Ovary (tissue), 9 donors: ENCODE measurements around the gene PDXK. TPM values are rescaled to one million over a fixed set of nuclear protein-coding genes. Genes with fewer than 3 reads are reported as not detected.
"Not testable (repeated sequence)": the region's sequence is repeated elsewhere in the genome, so short reads cannot be mapped to it uniquely, and the experiment has no call there.

Source experiments
- DNase-seq, 5 donors: peaks; one replicate each; pipeline ENCODE4 v3.0.0-alpha.2; 2019 to 2020
- H3K27ac ChIP-seq, 2 donors: fragments of 200-600 bp; one replicate each; pipeline versions ENCODE4 v1.5.1 to v1.8.0; 2019 to 2022
- H3K27me3 ChIP-seq: fragments of 200-600 bp; one replicate; pipeline ENCODE4 v1.8.0; 2022
- H3K36me3 ChIP-seq: fragments of 200-600 bp; sonication (generic); one replicate; pipeline ENCODE4 v1.5.1; 2019
- H3K4me1 ChIP-seq: one replicate; pipeline ENCODE4 v1.8.1; 2013; ENCODE audit warnings: mild to moderate bottlenecking, moderate library complexity; ENCODE audit not compliant: insufficient read depth
- H3K4me3 ChIP-seq: fragments of 200-600 bp; sonication (generic); one replicate; pipeline ENCODE4 v1.5.1; 2017
- H3K9me3 ChIP-seq, 2 donors: fragments of 200-600 bp in 1 of 2; sonication (generic) in 1 of 2; one replicate each; pipeline versions ENCODE4 v1.5.1 to v1.8.1; 2013 to 2019; ENCODE audit warnings: mild to moderate bottlenecking in 1 of 2, moderate library complexity in 1 of 2
- EP300 ChIP-seq: sonication (generic); formaldehyde crosslinking; IDR thresholded peaks from one replicate; pipeline ENCODE4 v1.6.1; 2017; ENCODE audit warnings: antibody characterized with exemption
- POLR2A ChIP-seq: fragments of 450-650 bp; IDR thresholded peaks from one replicate; pipeline ENCODE4 v1.6.1; 2017; ENCODE audit warnings: antibody characterized with exemption, mild to moderate bottlenecking, moderate library complexity
- WGBS, 3 donors: extraction: QIAGEN DNeasy Blood & Tissue Kit in 1 of 3; methylation state at CpG; one replicate each; pipeline versions ENCODE4 v1.1.5 to v1.1.7; 2013 to 2017; 5-methylcytosine and 5-hydroxymethylcytosine counted together
- intact Hi-C, 4 donors: fragments of 100-400 bp; cut with DNase I; formaldehyde crosslinking; loops; one replicate each; pipeline versions ENCODE4 v1.11.0 to v1.15.1; 2022 to 2023
- polyA plus RNA-seq, 2 donors: library from polyadenylated mRNA; stranded (reverse); fragments of 200-250 nt in 1 of 2; fragments of 350-450 nt in 1 of 2; fragmentation: Illumina TruSeq in 1 of 2; extraction: RNeasy Lipid Tissue Mini Kit (QIAGEN cat#74804) in 1 of 2; gene quantifications; one replicate each; pipeline ENCODE4 v1.2.3, GENCODE V29; 2013 to 2014
- total RNA-seq, 7 donors: library from RNA; depleted of rRNA in 2 of 7; stranded (reverse); fragments of >200 nt in 2 of 7; fragmentation: NEBNext Ultra II Directional in 3 of 7; extraction: Animal tissue kit (Norgen Biotek cat#: 25700) in 3 of 7; gene quantifications; one replicate each; pipeline versions ENCODE4 v1.1.0 to v1.2.4, GENCODE V29; 2016 to 2023
- TF ChIP-seq, protein P1 (sequence below), 3 donors: fragments of 450-650 bp in 2 of 3; fragments of 200-600 bp in 1 of 3; IDR thresholded peaks; one replicate each; pipeline versions ENCODE4 v1.5.1 to v1.8.0; 2016 to 2022; ENCODE audit warnings: antibody characterized with exemption in 3 of 3, mild to moderate bottlenecking in 1 of 3
- donor health status: DM: no; HTN: no; CAD: no; lungs with moderate emphysema.
- donor health status: DM: no; HTN: no; CAD: no.
- donor health status: Bipolar disorder and iron deficiency.
- donor health status: DM: yes; HTN: yes; CAD: no.
- donor health status: DM: no; HTN: no; CAD: no.
- donor health status: DM: yes; HTN: yes; CAD: no.

Gene PDXK
- total and polyA plus RNA-seq, 9 donors = 19.9 to 125 (median 88.6) TPM

DNA sequence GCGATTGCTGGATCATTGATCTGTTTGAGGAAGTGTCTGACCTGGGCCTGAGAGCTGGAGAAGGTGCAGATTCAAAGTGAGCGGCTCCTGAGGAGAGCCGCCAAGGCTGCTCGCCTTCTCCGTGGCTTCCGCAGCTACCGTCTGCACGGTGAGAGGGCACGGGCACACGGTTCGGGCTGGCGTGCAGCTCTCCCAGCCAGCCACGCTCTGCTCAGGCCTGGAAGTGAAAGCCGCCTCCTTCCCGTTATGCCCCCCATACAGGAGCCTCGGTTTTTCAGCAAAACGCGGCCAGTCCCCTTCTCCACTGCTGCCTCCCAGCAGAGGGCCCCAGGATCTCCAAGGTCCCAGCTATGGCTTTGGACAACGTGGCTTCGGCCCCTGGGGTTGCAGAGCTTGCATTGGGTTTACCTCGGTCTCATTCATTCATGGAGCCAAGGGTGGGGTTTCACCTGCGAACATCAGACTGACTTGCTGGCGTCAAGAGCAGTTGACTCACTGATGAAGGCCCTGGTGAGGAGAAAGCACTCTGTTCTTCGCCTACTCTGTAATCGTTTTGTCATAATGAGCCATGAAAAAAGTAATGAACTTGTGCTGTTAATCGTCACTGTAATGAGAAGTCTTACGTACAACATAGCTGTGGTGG, 24.4 kb upstream of the PDXK start:
- Histone ChIP-seq H3K36me3 (no peaks in the 10 kb centered on the region), H3K27ac (no peak overlapping the region), H3K27me3 (no peaks in the 10 kb centered on the region), H3K4me1 (no peaks in the 10 kb centered on the region), H3K9me3 (no peaks in the 10 kb centered on the region), H3K4me3 (no peak overlapping the region)
- DNase-seq = no peak
- no peak for TF ChIP-seq POLR2A
- no peak for TF ChIP-seq EP300
- TF ChIP-seq, protein P1, sequence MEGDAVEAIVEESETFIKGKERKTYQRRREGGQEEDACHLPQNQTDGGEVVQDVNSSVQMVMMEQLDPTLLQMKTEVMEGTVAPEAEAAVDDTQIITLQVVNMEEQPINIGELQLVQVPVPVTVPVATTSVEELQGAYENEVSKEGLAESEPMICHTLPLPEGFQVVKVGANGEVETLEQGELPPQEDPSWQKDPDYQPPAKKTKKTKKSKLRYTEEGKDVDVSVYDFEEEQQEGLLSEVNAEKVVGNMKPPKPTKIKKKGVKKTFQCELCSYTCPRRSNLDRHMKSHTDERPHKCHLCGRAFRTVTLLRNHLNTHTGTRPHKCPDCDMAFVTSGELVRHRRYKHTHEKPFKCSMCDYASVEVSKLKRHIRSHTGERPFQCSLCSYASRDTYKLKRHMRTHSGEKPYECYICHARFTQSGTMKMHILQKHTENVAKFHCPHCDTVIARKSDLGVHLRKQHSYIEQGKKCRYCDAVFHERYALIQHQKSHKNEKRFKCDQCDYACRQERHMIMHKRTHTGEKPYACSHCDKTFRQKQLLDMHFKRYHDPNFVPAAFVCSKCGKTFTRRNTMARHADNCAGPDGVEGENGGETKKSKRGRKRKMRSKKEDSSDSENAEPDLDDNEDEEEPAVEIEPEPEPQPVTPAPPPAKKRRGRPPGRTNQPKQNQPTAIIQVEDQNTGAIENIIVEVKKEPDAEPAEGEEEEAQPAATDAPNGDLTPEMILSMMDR (IDR thresholded peaks at IDR 0.05) = no peak
- WGBS, 3 donors = 87 to 90% (median 88%) methylated on average over 27 of the region's 27 CpGs
- intact Hi-C loops = no loop called here

DNA sequence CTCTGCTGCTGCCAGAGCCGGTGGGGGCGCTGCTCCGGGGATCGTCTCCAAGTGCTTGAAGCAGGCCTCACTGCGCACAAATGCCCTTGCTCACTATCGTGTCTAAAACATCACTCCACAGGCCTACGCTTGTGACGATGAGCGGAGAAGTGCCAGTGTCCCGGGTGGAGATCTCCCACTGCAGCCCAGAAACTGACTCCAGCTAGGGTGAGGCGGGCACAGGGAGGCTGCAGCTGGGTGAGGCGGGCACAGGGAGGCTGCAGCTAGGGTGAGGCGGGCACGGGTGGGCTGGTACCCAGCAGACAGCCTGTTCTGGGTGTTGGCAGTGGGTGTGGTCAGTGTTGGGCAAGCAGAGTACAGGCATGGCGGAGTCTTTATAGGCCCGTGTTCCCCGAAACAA, 22.7 kb upstream of the PDXK start:
- no peaks in the 10 kb centered on the region for H3K4me1 ChIP-seq
- no peaks in the 10 kb centered on the region for H3K36me3 ChIP-seq
- no peak overlapping the region for H3K27ac ChIP-seq
- intact Hi-C loops = no loop called here
- no peak overlapping the region for H3K4me3 ChIP-seq
- H3K9me3 ChIP-seq = no peaks in the 10 kb centered on the region
- H3K27me3 ChIP-seq = no peaks in the 10 kb centered on the region
- TF ChIP-seq POLR2A = no peak
- no peak for TF ChIP-seq EP300
- TF ChIP-seq, protein P1 (IDR thresholded peaks at IDR 0.05) = no peak
- DNase-seq = no peak
- 96 to 97% (median 96%) methylated on average over 17 of the region's 17 CpGs for WGBS, 3 donors

DNA sequence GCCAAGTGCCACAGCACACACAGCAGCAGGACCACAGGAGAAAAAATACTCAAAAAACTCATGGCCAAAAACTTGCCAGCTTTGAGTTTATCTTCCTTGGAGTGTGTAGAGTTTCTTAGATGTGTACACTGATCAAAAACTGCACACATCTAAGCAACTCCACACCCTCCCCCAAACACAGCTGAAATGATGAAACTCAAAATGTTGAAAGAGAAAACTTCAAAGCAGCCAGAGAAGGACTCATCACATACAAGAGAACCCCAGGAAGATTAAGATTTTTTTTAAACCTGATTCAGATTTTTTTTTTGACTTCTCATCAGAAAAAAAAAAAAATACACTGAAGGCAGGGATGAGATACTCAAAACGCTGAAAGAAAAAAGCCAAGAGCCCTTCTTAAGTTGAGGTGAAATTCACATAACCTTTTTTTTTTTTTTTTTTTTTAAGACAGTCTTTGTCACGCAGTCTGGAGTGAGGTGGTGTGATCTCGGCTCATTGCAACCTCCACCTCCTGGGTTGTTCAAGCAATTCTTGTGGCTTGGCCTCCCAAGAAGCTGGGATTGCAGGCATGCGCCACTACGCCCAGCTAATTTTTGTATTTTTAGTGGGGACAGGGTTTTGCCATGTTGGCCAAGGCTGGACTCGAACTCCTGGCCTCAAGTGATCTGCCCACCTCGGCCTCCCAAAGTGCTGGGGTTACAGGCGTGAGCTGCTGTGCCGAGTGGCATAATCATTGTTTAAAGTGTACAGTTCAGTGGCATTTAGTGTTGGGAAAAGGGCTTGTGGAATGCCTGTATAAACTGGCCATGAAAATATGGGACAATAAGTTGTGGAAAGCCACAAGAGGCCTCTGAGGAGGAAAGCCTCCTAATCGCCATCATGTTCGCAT, 20.9 kb upstream of the PDXK start:
- H3K4me1 ChIP-seq = peaks cover 6% of the 10 kb centered on the region
- intact Hi-C loops = no loop called here
- no peaks in the 10 kb centered on the region for H3K9me3 ChIP-seq
- H3K4me3 ChIP-seq = no peak overlapping the region
- DNase-seq = no peak
- no peak overlapping the region for H3K27ac ChIP-seq
- 86 to 91% (median 88%) methylated on average over 11 of the region's 11 CpGs for WGBS, 3 donors
- no peaks in the 10 kb centered on the region for H3K27me3 ChIP-seq
- TF ChIP-seq POLR2A (no peak), EP300 (no peak)
- TF ChIP-seq, protein P1 (IDR thresholded peaks at IDR 0.05) = no peak
- no peaks in the 10 kb centered on the region for H3K36me3 ChIP-seq

DNA sequence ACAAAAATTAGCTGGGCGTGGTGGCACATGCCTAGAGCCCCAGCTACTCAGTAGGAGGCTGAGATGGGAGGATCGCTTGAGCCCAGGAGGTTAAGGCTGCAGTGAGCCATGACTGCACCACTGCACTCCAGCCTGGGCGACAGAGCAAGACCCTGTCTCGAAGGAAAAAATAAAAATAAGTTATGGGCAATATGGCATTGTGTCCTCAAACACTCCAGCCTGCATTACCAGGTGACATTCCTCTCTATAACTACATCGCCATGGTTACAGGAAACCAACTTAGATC, 19.5 kb upstream of the PDXK start:
- intact Hi-C loops, H3K36me3 ChIP-seq, H3K4me3 ChIP-seq, H3K27me3 ChIP-seq, H3K4me1 ChIP-seq, H3K9me3 ChIP-seq, H3K27ac ChIP-seq, DNase-seq: not testable (repeated sequence)
- WGBS, 3 donors = 68 to 74% (median 74%) methylated on average over 5 of the region's 5 CpGs

DNA sequence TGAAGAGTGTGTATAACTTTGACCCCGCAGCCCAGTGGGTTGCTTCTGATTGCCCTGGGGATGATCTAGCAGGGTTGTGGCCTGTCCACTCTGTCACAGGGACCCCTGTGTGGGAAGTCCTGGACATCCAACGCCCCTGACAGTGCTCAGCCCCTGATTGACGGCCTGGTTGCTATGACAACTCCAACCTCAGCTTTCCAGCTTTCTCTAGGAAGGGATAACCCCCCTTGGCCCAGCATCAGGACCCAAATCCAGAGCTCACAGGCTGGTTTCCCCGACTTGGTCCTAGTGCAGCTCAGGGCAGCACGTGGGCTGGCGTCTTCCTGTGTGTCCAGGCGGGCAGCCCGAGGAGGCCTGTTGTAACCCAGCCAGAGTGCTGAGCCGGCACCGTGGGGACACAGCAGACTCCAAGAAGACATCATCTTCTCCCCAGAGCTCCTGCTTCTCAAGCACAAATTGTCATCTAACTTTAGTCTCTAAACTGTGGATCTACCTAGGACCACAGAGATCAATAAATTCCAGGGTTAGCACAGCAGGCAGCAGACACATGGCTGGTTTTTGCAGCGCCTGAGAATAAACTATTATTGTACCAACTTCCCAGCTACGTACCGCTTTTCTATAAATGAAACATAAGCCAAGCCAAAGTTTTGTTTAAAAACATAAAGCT, 18.9 kb upstream of the PDXK start:
- Histone ChIP-seq H3K4me1 (peaks cover 9% of the 10 kb centered on the region), H3K27ac (no peak overlapping the region), H3K27me3 (no peaks in the 10 kb centered on the region), H3K9me3 (no peaks in the 10 kb centered on the region), H3K36me3 (no peaks in the 10 kb centered on the region), H3K4me3 (no peak overlapping the region)
- TF ChIP-seq, protein P1 (IDR thresholded peaks at IDR 0.05) = no peak
- TF ChIP-seq EP300 = no peak
- TF ChIP-seq POLR2A = no peak
- DNase-seq = no peak
- WGBS, 3 donors = 69 to 75% (median 73%) methylated on average over 13 of the region's 13 CpGs
- intact Hi-C loops = loop anchor here in 1 of 4 donors (5.0 kb wide), 1 partner anchor 368 kb away; no protein-coding TSS in a partner anchor
